K562 (cell line): ENCODE data around the gene CHCHD6. TPM values are rescaled to one million over a fixed set of nuclear protein-coding genes. Genes with fewer than 3 reads are reported as not detected.

Source experiments
- ATAC-seq: fragments of 200-7000 bp; cut with Tn5 transposase; 3 replicates; pipeline ENCODE4 v1.9.1; 2020; ENCODE audit warnings: moderate library complexity
- BruUV-seq: library from RNA; stranded (reverse); fragments of 400-500 nt; replicated peaks from 2 replicates; lab custom pipeline; 2021; lab: Mats Ljungman, UMichigan
- CTCF ChIA-PET: fragments of 300-600 bp; formaldehyde crosslinking; extraction: SDS; loops from one replicate; lab custom pipeline; 2021; ENCODE audit warnings: low intra/inter-chr PET ratio; lab: Yijun Ruan, JAX
- POLR2A ChIA-PET: fragments of 300-600, 350-650 bp; sonication (Branson Sonifier 250); formaldehyde crosslinking; extraction: SDS; loops from one replicate; lab custom pipeline; 2021; ENCODE audit warnings: antibody characterized with exemption, inconsistent platforms; lab: Yijun Ruan, JAX
- DNase-seq, 4 experiments: peaks; one replicate each; pipeline versions ENCODE4 v3.0.0 to v3.0.0-alpha.2; 2011 to 2018; ENCODE audit warnings: low spot score in 3 of 4, mixed read lengths in 3 of 4; ENCODE audit errors: extremely low read depth in 1 of 4
- FAIRE-seq: peaks from 2 replicates; lab custom pipeline; 2011; peaks lifted over from hg19 to GRCh38; lab: Jason Lieb, UNC
- H2AFZ ChIP-seq: 2 replicates; pipeline ENCODE4 v1.6.0; 2011; ENCODE audit warnings: low read depth, low read length, control low read depth, inconsistent platforms
- H3K27ac ChIP-seq: fragments of 200-600 bp; 3 replicates; pipeline ENCODE4 v1.8.0; 2011; ENCODE audit warnings: low read depth, mild to moderate bottlenecking, control low read depth, inconsistent platforms, low read length, moderate library complexity, mixed read lengths; ENCODE audit errors: extremely low read depth
- H3K27me3 ChIP-seq, 2 experiments: fragments of 300-600 bp in 1 of 2; 2 replicates in 1 of 2; 3 replicates in 1 of 2; pipeline versions ENCODE4 v1.6.0 to v1.8.0; 2011; ENCODE audit warnings: inconsistent platforms in 2 of 2, low read length in 2 of 2, mild to moderate bottlenecking in 1 of 2, mixed read lengths in 1 of 2, moderate library complexity in 1 of 2; ENCODE audit not compliant: control insufficient read depth in 2 of 2, insufficient read depth in 2 of 2
- H3K36me3 ChIP-seq: fragments of 300-600 bp; 3 replicates; pipeline ENCODE4 v1.8.0; 2011; ENCODE audit warnings: mild to moderate bottlenecking, low read length, inconsistent platforms; ENCODE audit not compliant: control insufficient read depth, insufficient read depth
- H3K4me1 ChIP-seq, 2 experiments: fragments of 200-600 bp in 1 of 2; replicated peaks in 1 of 2; 2 replicates in 1 of 2; 3 replicates in 1 of 2; pipeline versions ENCODE4 v1.5.1 to v1.8.0; 2011; ENCODE audit warnings: inconsistent platforms in 2 of 2, low read length in 2 of 2, mild to moderate bottlenecking in 1 of 2, mixed read lengths in 1 of 2, moderate library complexity in 1 of 2; ENCODE audit not compliant: control insufficient read depth in 2 of 2, insufficient read depth in 2 of 2
- H3K4me2 ChIP-seq: 2 replicates; pipeline ENCODE4 v1.6.1; 2011; ENCODE audit warnings: low read length, control low read depth, inconsistent platforms, mixed read lengths; ENCODE audit not compliant: insufficient read depth
- H3K4me3 ChIP-seq: fragments of 200-600 bp; sonication (generic), shearing (Covaris generic); 2 replicates; pipeline ENCODE4 v1.5.1; 2016; ENCODE audit warnings: control low read depth, inconsistent platforms
- H3K79me2 ChIP-seq: fragments of 200-600 bp; 3 replicates; pipeline ENCODE4 v1.8.0; 2011; ENCODE audit warnings: low read length, inconsistent platforms; ENCODE audit not compliant: control insufficient read depth, insufficient read depth
- H3K9ac ChIP-seq, 2 experiments: 2 replicates each; pipeline versions ENCODE4 v1.6.0 to v1.6.1; 2011; ENCODE audit warnings: low read depth in 2 of 2, low read length in 2 of 2, control low read depth in 1 of 2, inconsistent platforms in 1 of 2, mild to moderate bottlenecking in 1 of 2, mixed read lengths in 1 of 2; ENCODE audit not compliant: insufficient read depth in 1 of 2
- H3K9me1 ChIP-seq: one replicate; pipeline ENCODE4 v1.6.0; 2011; ENCODE audit warnings: inconsistent platforms, mild to moderate bottlenecking, low read length, moderate library complexity; ENCODE audit not compliant: control insufficient read depth, insufficient read depth
- H3K9me3 ChIP-seq: replicated peaks from 2 replicates; pipeline ENCODE4 v1.5.1; 2011; ENCODE audit warnings: low read depth, low read length, inconsistent platforms; ENCODE audit not compliant: control insufficient read depth, insufficient read depth
- H4K20me1 ChIP-seq: replicated peaks from 2 replicates; pipeline ENCODE4 v1.6.1; 2011; ENCODE audit warnings: low read length, inconsistent platforms, mixed read lengths; ENCODE audit not compliant: control insufficient read depth, insufficient read depth
- ADNP ChIP-seq: fragments of 200-800 bp; sonication (Bioruptor generic); IDR thresholded peaks from 2 replicates; pipeline ENCODE4 v1.6.1; 2016; ENCODE audit warnings: missing genetic modification characterization, missing compliant biosample characterization
- ATF1 ChIP-seq, 2 experiments: fragments of 450-650 bp in 1 of 2; IDR thresholded peaks; 2 replicates each; pipeline ENCODE4 v1.6.1; 2016; ENCODE audit warnings: missing compliant biosample characterization in 1 of 2, missing genetic modification characterization in 1 of 2
- FOXJ3 ChIP-seq: sonication (generic); formaldehyde crosslinking; IDR thresholded peaks from 2 replicates; pipeline ENCODE4 v1.4.0; 2020; ENCODE audit warnings: mild to moderate bottlenecking, missing genetic modification reagents
- KLF6 ChIP-seq: fragments of 250-450 bp; sonication (Bioruptor Pico); IDR thresholded peaks from 2 replicates; pipeline ENCODE4 v1.4.0; 2020; ENCODE audit warnings: mild to moderate bottlenecking, moderate library complexity, borderline replicate concordance
- MCM2 ChIP-seq: fragments of 450-650 bp; IDR thresholded peaks from 2 replicates; pipeline ENCODE4 v1.6.1; 2017; ENCODE audit warnings: low read depth, mild to moderate bottlenecking
- NFRKB ChIP-seq: fragments of 450-650 bp; IDR thresholded peaks from 2 replicates; pipeline ENCODE4 v1.6.1; 2016; ENCODE audit warnings: low read depth
- PHB ChIP-seq: fragments of 250-450 bp; sonication (Bioruptor Pico); IDR thresholded peaks from 2 replicates; pipeline ENCODE4 v1.5.0; 2021
- POLR2AphosphoS2 ChIP-seq: IDR thresholded peaks from 2 replicates; pipeline ENCODE4 v1.6.1; 2012; ENCODE audit warnings: low read length, improper control_type of control experiment
- TCF7 ChIP-seq: sonication (generic); IDR thresholded peaks from 2 replicates; pipeline ENCODE4 v1.6.1; 2016; ENCODE audit warnings: antibody characterized with exemption, borderline replicate concordance
- ZKSCAN1 ChIP-seq: fragments of 150-350 bp; IDR thresholded peaks from 2 replicates; pipeline ENCODE4 v1.6.1; 2016; ENCODE audit warnings: low read depth, low read length
- ZNF12 ChIP-seq: sonication (generic); formaldehyde crosslinking; IDR thresholded peaks from 2 replicates; pipeline ENCODE4 v1.4.0; 2020; ENCODE audit warnings: mild to moderate bottlenecking, missing genetic modification reagents
- WGBS: fragments of 100-300 bp; shearing (Covaris generic); methylation state at CpG from one replicate; pipeline ENCODE4 v1.1.6; 2016; ENCODE audit warnings: low coverage, mixed read lengths; ENCODE audit not compliant: insufficient coverage; ENCODE audit errors: missing lambda C conversion rate; 5-methylcytosine and 5-hydroxymethylcytosine counted together
- in situ Hi-C: fragments of 300-500 bp; cut with MboI; formaldehyde crosslinking; loops from 4 replicates; pipeline ENCODE4 v1.15.0; 2018; ENCODE audit warnings: inconsistent platforms, mixed read lengths
- intact Hi-C: fragments of 100-400 bp; cut with micrococcal nuclease; formaldehyde crosslinking; loops from 2 replicates; pipeline ENCODE4 v1.14.2; 2022
- polyA plus RNA-seq, 8 experiments: library from polyadenylated mRNA; depleted of rRNA in 4 of 8; stranded (reverse) in 5 of 8; unstranded in 3 of 8; fragments of >200 nt; fragmentation: Nextera tagmentation in 2 of 8; fragmentation: Illumina TruSeq in 1 of 8; extraction: Ambion mirVana in 2 of 8; extraction: Trizol in 1 of 8; gene quantifications; 2 replicates each; pipeline versions ENCODE4 v1.2.1 to v1.2.3, GENCODE V29; 2011 to 2014; ENCODE audit warnings: inconsistent platforms in 1 of 8, missing spikeins in 1 of 8
- total RNA-seq, 7 experiments: library from RNA; depleted of rRNA in 6 of 7; stranded (reverse); fragments of >200 nt in 6 of 7; fragmentation: Illumina TruSeq in 2 of 7; extraction: Trizol in 2 of 7; gene quantifications; 2 replicates each; pipeline versions ENCODE4 v1.2.1 to v1.2.3, GENCODE V29; 2011 to 2021; ENCODE audit warnings: low replicate concordance in 1 of 7
- TF ChIP-seq, protein P1 (sequence below): sonication (generic); formaldehyde crosslinking; IDR thresholded peaks from 2 replicates; pipeline ENCODE4 v1.8.1; 2023; ENCODE audit warnings: missing genetic modification reagents, mild to moderate bottlenecking, borderline replicate concordance
- TF ChIP-seq, protein P2 (sequence below): sonication (generic); formaldehyde crosslinking; IDR thresholded peaks from 2 replicates; pipeline ENCODE4 v1.8.1; 2023; ENCODE audit warnings: mild to moderate bottlenecking, missing genetic modification reagents
- TF ChIP-seq, protein P3 (sequence below), 2 experiments: fragments of 450-650 bp; conservative IDR thresholded peaks; 2 replicates each; pipeline ENCODE4 v1.6.1; 2017; ENCODE audit warnings: mild to moderate bottlenecking in 2 of 2, moderate library complexity in 2 of 2

The CHCHD6 gene
- total and polyA plus RNA-seq, 9 of the 15 experiments (the other 6 are each of a cell fraction or from before 2014, with no cell fraction given), result 4.6 to 18.6 (median 10.9) TPM

DNA sequence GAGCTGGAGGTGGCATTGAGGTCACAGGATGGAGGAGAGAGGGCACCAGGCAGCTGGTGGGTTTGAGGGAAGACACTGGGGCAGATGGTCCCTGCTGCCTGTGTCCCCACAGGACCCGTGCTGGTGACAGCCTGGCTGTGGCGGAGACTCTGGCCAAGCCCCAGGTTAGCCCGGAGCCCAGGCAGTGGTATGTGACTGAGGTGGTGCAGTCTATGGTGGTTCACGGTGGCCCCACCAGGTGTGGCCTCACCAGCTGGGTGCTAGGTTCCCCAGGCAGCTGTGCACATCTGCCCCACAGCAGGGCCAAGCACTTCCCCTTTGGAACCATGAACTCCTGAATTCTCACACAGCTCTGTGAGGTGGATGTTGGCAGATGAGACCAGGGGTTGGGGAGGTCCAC lies 294.3 kb downstream of the CHCHD6 start (continued):
- TF ChIP-seq, protein P1, sequence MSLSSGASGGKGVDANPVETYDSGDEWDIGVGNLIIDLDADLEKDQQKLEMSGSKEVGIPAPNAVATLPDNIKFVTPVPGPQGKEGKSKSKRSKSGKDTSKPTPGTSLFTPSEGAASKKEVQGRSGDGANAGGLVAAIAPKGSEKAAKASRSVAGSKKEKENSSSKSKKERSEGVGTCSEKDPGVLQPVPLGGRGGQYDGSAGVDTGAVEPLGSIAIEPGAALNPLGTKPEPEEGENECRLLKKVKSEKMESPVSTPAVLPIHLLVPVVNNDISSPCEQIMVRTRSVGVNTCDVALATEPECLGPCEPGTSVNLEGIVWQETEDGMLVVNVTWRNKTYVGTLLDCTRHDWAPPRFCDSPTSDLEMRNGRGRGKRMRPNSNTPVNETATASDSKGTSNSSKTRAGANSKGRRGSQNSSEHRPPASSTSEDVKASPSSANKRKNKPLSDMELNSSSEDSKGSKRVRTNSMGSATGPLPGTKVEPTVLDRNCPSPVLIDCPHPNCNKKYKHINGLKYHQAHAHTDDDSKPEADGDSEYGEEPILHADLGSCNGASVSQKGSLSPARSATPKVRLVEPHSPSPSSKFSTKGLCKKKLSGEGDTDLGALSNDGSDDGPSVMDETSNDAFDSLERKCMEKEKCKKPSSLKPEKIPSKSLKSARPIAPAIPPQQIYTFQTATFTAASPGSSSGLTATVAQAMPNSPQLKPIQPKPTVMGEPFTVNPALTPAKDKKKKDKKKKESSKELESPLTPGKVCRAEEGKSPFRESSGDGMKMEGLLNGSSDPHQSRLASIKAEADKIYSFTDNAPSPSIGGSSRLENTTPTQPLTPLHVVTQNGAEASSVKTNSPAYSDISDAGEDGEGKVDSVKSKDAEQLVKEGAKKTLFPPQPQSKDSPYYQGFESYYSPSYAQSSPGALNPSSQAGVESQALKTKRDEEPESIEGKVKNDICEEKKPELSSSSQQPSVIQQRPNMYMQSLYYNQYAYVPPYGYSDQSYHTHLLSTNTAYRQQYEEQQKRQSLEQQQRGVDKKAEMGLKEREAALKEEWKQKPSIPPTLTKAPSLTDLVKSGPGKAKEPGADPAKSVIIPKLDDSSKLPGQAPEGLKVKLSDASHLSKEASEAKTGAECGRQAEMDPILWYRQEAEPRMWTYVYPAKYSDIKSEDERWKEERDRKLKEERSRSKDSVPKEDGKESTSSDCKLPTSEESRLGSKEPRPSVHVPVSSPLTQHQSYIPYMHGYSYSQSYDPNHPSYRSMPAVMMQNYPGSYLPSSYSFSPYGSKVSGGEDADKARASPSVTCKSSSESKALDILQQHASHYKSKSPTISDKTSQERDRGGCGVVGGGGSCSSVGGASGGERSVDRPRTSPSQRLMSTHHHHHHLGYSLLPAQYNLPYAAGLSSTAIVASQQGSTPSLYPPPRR (CRISPR knock-in tag), result no peak
- TF ChIP-seq FOXJ3 (CRISPR knock-in tag) (no peak), ZKSCAN1 (no peak), ADNP (no peak), TCF7 (no peak)

DNA sequence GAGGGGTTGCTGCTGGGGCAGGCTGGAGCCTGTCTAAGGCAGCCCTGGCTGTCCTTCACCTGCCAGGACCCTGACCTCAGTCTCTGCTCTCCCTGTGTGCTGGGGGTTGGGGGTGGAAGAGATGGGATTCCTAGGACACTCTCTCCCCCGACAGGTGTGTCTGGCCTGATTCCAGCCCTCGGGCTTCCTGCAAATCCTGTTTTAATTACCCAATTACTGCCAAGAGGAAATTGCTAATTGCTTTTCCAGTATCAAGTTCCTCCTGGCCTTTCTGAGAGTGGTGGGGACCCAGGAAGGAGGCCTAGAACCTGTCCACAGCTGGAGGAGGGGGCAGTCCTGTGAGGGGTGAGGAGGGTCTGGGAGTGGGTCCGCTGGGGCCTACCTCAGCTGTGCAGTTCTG lies 294.7 kb downstream of the CHCHD6 start:
- in situ Hi-C loops, result no loop called here
- CTCF ChIA-PET, result no interaction called here
- H3K27me3 ChIP-seq, result no peaks in the 10 kb centered on the region
- no peak overlapping the region for H3K4me2 ChIP-seq
- POLR2A ChIA-PET, result no interaction called here
- intact Hi-C loops, result no loop called here
- H3K4me3 ChIP-seq, result no peak overlapping the region
- peaks cover 0 to 37% of the 10 kb centered on the region in 2 experiments; a peak in 2 of 5 replicates for H3K4me1 ChIP-seq
- ATAC-seq (no peak), FAIRE-seq (no peak), DNase-seq (no peak)
- peaks cover 18% of the 10 kb centered on the region; the same call in 1 of the 3 replicates for H3K36me3 ChIP-seq
- BruUV-seq, result no TSS peak
- no peak overlapping the region for H3K27ac ChIP-seq
- H4K20me1 ChIP-seq, result peaks cover 28% of the 10 kb centered on the region; the same call in 1 of the 2 replicates
- no CpG with 5 or more reads among the region's 3 CpGs for WGBS
- H3K9me1 ChIP-seq, result no peaks in the 10 kb centered on the region
- H2AFZ ChIP-seq, result no peak overlapping the region
- H3K9ac ChIP-seq, result no peak overlapping the region
- peaks cover 59% of the 10 kb centered on the region for H3K79me2 ChIP-seq
- H3K9me3 ChIP-seq, result no peaks in the 10 kb centered on the region
- TF ChIP-seq KLF6 (CRISPR knock-in tag) (no peak), NFRKB (no peak), ZNF12 (CRISPR knock-in tag) (no peak), MCM2 (no peak), PHB (no peak), POLR2AphosphoS2 (no peak), ATF1 (CRISPR knock-in tag; IDR thresholded peaks at IDR 0.05) (no peak), ATF1 (tag; IDR thresholded peaks at IDR 0.05) (no peak)
- TF ChIP-seq, protein P2, sequence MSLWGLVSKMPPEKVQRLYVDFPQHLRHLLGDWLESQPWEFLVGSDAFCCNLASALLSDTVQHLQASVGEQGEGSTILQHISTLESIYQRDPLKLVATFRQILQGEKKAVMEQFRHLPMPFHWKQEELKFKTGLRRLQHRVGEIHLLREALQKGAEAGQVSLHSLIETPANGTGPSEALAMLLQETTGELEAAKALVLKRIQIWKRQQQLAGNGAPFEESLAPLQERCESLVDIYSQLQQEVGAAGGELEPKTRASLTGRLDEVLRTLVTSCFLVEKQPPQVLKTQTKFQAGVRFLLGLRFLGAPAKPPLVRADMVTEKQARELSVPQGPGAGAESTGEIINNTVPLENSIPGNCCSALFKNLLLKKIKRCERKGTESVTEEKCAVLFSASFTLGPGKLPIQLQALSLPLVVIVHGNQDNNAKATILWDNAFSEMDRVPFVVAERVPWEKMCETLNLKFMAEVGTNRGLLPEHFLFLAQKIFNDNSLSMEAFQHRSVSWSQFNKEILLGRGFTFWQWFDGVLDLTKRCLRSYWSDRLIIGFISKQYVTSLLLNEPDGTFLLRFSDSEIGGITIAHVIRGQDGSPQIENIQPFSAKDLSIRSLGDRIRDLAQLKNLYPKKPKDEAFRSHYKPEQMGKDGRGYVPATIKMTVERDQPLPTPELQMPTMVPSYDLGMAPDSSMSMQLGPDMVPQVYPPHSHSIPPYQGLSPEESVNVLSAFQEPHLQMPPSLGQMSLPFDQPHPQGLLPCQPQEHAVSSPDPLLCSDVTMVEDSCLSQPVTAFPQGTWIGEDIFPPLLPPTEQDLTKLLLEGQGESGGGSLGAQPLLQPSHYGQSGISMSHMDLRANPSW (CRISPR knock-in tag), result no peak
- TF ChIP-seq, protein P3, sequence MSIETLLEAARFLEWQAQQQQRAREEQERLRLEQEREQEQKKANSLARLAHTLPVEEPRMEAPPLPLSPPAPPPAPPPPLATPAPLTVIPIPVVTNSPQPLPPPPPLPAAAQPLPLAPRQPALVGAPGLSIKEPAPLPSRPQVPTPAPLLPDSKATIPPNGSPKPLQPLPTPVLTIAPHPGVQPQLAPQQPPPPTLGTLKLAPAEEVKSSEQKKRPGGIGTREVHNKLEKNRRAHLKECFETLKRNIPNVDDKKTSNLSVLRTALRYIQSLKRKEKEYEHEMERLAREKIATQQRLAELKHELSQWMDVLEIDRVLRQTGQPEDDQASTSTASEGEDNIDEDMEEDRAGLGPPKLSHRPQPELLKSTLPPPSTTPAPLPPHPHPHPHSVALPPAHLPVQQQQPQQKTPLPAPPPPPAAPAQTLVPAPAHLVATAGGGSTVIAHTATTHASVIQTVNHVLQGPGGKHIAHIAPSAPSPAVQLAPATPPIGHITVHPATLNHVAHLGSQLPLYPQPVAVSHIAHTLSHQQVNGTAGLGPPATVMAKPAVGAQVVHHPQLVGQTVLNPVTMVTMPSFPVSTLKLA (conservative IDR thresholded peaks at IDR 0.05), result no peak
